ENCODE results near the gene SUSD3.

SUSD3 gene

DNA sequence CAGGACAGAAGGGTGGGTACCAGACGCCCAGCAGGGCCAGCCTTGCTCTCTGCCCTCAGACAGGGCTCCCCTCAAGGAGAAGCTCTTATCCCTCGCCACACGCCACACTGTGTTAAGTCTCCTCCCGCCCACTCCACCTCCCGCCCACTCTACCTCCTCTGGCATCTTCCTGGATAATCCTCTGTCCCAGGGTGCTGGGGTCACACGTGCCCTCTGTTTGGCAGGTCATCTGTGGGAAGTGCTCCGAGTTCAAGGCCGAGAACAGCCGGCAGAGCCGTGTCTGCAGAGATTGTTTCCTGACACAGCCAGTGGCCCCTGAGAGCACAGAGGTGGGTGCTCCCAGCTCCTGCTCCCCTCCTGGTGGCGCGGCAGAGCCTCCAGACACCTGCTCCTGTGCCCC, 26.0 kb upstream of the SUSD3 start:
- no peaks in the 10 kb centered on the region for H3K27me3 ChIP-seq (ENCODE audit: control insufficient read depth, insufficient read depth, low read length)
- H3K79me2 ChIP-seq: no peaks in the 10 kb centered on the region
- no peaks in the 10 kb centered on the region for H3K36me3 ChIP-seq (ENCODE audit: control insufficient read depth, insufficient read depth, low read length)
- H3K27ac ChIP-seq: no peak overlapping the region
- H3K9ac ChIP-seq: no peak overlapping the region
- H3K4me1 ChIP-seq: no peaks in the 10 kb centered on the region
- H2AFZ ChIP-seq: no peak overlapping the region
- no peak overlapping the region for H3K4me2 ChIP-seq (ENCODE audit: low read length)
- H3K9me3 ChIP-seq (ENCODE audit: control insufficient read depth, low read length): no peaks in the 10 kb centered on the region
- no peak overlapping the region for H3K4me3 ChIP-seq (ENCODE audit: low read depth, low read length)
- TF ChIP-seq, protein P1, sequence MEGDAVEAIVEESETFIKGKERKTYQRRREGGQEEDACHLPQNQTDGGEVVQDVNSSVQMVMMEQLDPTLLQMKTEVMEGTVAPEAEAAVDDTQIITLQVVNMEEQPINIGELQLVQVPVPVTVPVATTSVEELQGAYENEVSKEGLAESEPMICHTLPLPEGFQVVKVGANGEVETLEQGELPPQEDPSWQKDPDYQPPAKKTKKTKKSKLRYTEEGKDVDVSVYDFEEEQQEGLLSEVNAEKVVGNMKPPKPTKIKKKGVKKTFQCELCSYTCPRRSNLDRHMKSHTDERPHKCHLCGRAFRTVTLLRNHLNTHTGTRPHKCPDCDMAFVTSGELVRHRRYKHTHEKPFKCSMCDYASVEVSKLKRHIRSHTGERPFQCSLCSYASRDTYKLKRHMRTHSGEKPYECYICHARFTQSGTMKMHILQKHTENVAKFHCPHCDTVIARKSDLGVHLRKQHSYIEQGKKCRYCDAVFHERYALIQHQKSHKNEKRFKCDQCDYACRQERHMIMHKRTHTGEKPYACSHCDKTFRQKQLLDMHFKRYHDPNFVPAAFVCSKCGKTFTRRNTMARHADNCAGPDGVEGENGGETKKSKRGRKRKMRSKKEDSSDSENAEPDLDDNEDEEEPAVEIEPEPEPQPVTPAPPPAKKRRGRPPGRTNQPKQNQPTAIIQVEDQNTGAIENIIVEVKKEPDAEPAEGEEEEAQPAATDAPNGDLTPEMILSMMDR (IDR thresholded peaks at IDR 0.05): no peak

DNA sequence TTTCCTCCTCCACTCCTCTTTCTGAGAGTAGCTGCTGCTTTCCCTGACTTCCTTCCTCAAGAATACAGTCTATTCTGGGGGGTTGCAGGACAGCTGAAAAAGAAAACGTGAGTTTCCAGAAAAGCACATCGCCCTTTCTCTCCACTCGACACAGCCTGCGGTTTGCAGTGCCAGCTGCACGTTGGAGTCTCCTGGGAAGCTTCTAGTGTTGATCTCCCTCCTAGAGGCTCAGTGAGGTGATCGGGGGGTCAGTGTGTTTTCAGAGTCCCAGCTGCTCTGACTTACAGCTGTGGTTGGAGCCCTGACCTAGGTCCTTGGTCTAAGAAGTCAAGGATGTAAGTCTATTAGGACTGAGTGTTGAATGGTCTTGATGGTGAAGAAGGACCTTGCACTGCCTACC, 25.0 kb upstream of the SUSD3 start:
- no peak overlapping the region for H2AFZ ChIP-seq
- no peaks in the 10 kb centered on the region for H3K9me3 ChIP-seq (ENCODE audit: control insufficient read depth, low read length)
- no peaks in the 10 kb centered on the region for H3K4me1 ChIP-seq
- no peak overlapping the region for H3K4me3 ChIP-seq (ENCODE audit: low read depth, low read length)
- no peaks in the 10 kb centered on the region for H3K27me3 ChIP-seq (ENCODE audit: control insufficient read depth, insufficient read depth, low read length)
- no peaks in the 10 kb centered on the region for H3K79me2 ChIP-seq
- no peak overlapping the region for H3K4me2 ChIP-seq (ENCODE audit: low read length)
- H3K36me3 ChIP-seq (ENCODE audit: control insufficient read depth, insufficient read depth, low read length): no peaks in the 10 kb centered on the region
- TF ChIP-seq, protein P1 (IDR thresholded peaks at IDR 0.05): no peak
- H3K9ac ChIP-seq: no peak overlapping the region
- H3K27ac ChIP-seq: no peak overlapping the region

DNA sequence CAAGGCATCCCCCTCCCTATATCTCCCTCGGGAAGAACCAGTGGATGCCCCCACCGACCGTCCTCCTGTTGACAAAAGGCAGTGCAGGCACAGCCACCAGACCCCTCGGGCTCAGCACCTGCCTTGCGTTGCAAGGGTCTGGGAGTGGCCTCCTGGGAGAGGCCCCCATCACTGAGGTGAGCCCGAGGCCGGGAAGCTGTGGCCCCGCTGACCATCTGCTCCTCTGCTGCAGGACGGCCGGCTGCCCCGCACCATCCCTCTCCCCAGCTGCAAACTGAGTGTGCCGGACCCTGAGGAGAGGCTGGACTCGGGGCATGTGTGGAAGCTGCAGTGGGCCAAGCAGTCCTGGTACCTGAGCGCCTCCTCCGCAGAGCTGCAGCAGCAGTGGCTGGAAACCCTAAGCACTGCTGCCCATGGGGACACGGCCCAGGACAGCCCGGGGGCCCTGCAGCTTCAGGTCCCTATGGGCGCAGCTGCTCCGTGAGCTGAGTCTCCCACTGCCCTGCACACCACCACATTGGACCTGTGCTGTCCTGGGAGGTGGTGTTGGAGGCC, 23.3 kb upstream of the SUSD3 start:
- H3K36me3 ChIP-seq (ENCODE audit: control insufficient read depth, insufficient read depth, low read length): no peaks in the 10 kb centered on the region
- no peak overlapping the region for H3K4me2 ChIP-seq (ENCODE audit: low read length)
- H3K79me2 ChIP-seq: no peaks in the 10 kb centered on the region
- no peaks in the 10 kb centered on the region for H3K27me3 ChIP-seq (ENCODE audit: control insufficient read depth, insufficient read depth, low read length)
- H3K9me3 ChIP-seq (ENCODE audit: control insufficient read depth, low read length): no peaks in the 10 kb centered on the region
- TF ChIP-seq, protein P1 (IDR thresholded peaks at IDR 0.05): no peak
- H3K9ac ChIP-seq: no peak overlapping the region
- no peak overlapping the region for H2AFZ ChIP-seq
- no peak overlapping the region for H3K27ac ChIP-seq
- H3K4me1 ChIP-seq: no peaks in the 10 kb centered on the region
- H3K4me3 ChIP-seq (ENCODE audit: low read depth, low read length): no peak overlapping the region

DNA sequence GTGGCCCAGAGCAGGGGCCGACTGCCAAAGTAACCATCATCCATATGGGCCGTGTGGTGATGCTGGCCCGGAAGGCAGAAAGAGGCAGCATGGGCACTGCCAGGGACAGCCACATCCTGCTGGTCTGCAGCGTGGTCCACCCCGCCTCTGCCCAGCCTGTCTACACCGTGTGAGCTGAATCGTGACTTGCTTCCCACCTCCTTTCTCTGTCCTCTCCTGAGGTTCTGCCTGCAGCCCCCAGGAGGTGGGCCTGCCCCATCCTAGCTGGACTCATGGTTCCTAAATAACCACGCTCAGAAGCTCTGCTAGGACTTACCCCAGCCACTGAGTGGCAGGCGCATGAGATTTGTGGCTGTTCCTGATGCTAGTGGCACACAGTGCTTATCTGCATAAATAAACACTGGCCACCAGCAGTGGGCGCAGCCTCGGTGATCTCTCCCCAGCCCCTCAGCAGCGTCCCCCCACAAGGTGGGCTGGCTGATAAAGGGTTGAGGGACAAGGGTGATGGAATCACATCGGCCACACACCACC, 22.6 kb upstream of the SUSD3 start:
- H3K9ac ChIP-seq: no peak overlapping the region
- no peaks in the 10 kb centered on the region for H3K79me2 ChIP-seq
- no peak overlapping the region for H2AFZ ChIP-seq
- H3K4me1 ChIP-seq: no peaks in the 10 kb centered on the region
- H3K4me3 ChIP-seq (ENCODE audit: low read depth, low read length): no peak overlapping the region
- no peaks in the 10 kb centered on the region for H3K36me3 ChIP-seq (ENCODE audit: control insufficient read depth, insufficient read depth, low read length)
- TF ChIP-seq, protein P1 (IDR thresholded peaks at IDR 0.05): no peak
- H3K4me2 ChIP-seq (ENCODE audit: low read length): no peak overlapping the region
- no peaks in the 10 kb centered on the region for H3K9me3 ChIP-seq (ENCODE audit: control insufficient read depth, low read length)
- H3K27ac ChIP-seq: no peak overlapping the region
- H3K27me3 ChIP-seq (ENCODE audit: control insufficient read depth, insufficient read depth, low read length): no peaks in the 10 kb centered on the region

DNA sequence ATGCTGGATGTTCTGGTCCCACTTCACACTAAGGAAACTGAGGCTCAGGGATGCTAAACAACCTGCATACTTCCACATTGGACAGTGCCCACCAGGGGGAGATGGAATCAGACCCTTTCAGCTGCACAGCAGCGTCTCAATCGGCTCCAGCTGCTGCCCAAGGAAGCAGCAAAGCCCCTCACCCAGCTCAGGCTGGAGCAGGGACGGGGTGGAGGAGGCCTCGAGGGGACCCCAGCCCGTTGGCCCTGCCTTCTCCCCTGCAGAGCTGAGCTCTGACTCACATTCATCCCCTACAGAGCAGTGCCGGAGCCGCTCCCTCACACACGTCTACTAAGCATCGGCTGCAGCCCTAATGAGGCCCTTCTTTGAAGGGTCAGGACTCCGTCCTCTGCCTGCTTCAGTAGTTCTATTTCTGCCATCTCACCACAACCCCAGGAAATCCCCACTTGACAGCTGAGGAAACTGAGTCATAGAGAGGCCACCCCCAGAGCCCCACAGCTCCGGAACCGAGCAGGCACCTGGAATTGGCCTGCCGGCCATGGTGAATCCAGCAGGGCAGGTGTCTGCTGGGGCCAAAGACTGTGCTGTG, 21.5 kb upstream of the SUSD3 start:
- no peak overlapping the region for H3K4me2 ChIP-seq (ENCODE audit: low read length)
- no peaks in the 10 kb centered on the region for H3K36me3 ChIP-seq (ENCODE audit: control insufficient read depth, insufficient read depth, low read length)
- TF ChIP-seq, protein P1 (IDR thresholded peaks at IDR 0.05): no peak
- no peaks in the 10 kb centered on the region for H3K79me2 ChIP-seq
- no peaks in the 10 kb centered on the region for H3K9me3 ChIP-seq (ENCODE audit: control insufficient read depth, low read length)
- H3K4me3 ChIP-seq (ENCODE audit: low read depth, low read length): no peak overlapping the region
- no peaks in the 10 kb centered on the region for H3K4me1 ChIP-seq
- no peak overlapping the region for H2AFZ ChIP-seq
- no peaks in the 10 kb centered on the region for H3K27me3 ChIP-seq (ENCODE audit: control insufficient read depth, insufficient read depth, low read length)
- no peak overlapping the region for H3K27ac ChIP-seq
- H3K9ac ChIP-seq: no peak overlapping the region
